GM20431 (cell line): ENCODE results near the gene UBL3.

Experiments used
- in situ Hi-C: fragments of 300-500 bp; cut with MseI, MboI; formaldehyde crosslinking; loops from one replicate; pipeline ENCODE4 v1.15.0; 2020; ENCODE audit warnings: low sequenced_read_pairs; ENCODE audit not compliant: unreplicated experiment

The UBL3 gene, protein sequence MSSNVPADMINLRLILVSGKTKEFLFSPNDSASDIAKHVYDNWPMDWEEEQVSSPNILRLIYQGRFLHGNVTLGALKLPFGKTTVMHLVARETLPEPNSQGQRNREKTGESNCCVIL

DNA sequence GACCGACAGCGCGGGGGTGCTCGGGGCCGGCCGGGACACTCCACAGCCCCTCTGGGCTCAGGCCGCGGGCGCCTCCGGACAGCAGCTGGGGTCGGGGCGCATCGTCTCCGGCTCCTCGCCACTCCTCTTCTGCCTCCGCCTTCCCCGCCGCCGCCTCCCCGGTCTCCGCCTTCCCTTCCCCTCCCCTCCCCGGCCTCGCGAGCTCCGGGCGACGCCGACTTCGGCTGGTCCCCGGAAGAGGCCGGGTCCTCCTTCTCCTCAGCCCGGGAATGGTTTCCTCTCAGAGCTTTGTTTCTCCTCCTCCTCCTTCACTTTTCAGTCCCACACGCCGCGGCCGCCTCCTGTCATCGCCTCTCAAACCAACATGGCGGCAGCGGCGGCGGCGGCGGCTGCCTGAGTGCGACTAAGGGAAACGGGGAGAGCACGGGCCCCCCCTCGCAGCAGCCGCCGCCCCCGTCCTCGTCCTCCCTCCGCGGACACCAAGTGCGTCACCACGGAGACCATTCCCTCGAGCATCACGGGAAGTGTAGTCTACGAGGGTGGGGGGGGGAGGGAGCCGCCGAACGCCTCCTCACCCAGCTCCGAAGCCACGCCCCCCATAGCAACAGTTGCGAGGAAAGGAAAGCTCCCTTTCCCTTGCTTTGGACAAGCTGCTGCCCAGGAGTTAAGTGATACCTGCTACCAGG lies at the start of gene UBL3:
Gene UBL3, minus strand, starts transcription at position 405 of the 686 bp plus-strand sequence. CDS start 1,079 bp downstream, outside the sequence.
- in situ Hi-C loops, result no loop called here

DNA sequence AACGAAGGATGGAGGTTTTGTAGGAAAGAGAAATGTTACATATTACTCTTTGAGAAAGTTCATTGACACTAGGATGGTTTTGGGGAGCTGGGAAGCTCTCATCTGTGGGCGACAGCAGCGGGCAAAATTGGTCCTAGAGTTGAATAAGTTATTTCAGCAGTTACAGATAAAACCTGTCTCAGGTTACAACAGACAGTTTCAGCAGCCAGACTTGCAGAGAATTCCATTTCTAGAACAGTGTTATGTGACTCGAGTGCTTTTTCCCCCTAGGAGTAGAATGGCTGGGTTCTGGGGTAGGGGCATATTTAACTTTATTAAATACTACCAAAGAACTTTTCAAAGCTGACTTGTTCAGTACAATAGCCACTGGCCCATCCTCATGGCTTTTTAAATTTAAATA lies 46.7 kb upstream of the UBL3 start:
- in situ Hi-C loops, result no loop called here

DNA sequence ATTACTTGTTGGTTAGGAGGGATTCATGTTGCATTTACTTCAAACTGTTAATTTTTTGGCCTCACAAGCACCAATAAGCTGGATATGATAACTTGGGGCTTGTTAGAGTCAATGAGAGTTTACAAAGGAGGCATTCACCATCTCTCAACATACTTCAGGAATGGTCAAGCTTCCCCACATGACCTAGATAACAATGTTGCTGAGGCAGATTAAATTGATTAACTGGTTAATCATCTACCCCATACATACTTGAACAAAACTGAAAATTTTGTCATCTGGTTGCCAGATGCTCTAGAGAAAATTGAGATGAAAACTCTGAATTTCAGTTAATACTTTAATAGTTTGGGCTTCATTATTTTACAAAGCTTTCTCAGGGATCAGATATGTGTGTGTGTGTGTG lies 43.0 kb upstream of the UBL3 start:
- in situ Hi-C loops, result no loop called here

DNA sequence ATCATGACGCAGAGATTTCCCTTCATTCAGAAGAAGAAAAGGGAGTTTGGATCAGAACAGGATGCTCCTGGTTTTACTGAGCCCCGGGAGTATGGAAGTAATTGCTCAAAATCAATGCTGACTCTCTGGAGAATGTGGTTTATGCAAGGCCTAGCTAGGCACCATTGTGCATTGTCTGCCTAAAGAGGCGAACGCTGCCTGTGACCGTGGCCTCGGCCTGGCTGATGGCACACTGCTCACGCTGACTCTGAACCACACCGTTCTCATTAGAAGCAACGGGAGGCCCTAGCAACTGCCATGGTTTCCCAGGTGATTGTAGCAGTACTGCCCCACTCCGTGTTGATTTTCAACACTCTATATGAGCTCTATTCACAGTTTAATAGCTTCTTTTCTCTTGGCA lies 41.7 kb upstream of the UBL3 start:
- in situ Hi-C loops, result no loop called here

DNA sequence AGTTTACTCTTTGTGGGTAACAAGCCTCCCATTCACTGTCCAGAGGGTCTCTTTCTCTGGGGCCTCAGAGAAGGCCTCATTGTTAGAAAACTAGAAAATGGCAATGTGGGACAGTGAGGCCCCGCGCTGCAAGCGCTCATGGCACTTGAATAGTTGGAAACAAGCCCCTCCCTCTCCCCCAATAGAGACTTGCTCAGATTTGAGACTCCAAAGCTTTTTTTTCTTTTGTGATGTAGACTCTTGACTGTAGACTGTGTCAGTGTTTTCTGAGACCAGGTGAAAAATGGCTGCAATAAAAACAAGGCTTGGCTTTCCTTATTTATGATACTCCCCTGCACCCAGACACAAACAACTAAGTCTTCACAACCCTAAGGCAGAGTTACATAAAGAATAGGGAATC lies 38.7 kb upstream of the UBL3 start:
- in situ Hi-C loops, result no loop called here

DNA sequence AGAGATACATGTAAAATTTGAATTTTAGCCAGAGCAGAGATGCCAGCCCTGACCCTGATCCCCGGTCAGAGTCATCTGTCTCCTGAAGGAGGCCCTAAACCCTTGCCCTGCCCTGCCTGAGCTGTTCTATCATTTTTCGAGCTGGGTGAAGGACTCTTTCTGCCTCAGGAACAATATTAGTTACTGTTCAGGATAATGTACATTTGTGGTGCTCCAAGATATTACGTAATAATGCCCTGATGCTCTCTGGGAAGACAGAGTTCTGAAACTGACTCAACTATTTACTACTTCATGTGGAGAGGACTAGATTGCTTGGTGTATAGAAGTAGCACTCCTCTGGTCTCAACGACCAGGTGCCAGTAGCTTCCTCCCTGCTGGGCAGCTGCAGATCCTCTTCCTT lies 37.9 kb upstream of the UBL3 start:
- in situ Hi-C loops, result no loop called here

DNA sequence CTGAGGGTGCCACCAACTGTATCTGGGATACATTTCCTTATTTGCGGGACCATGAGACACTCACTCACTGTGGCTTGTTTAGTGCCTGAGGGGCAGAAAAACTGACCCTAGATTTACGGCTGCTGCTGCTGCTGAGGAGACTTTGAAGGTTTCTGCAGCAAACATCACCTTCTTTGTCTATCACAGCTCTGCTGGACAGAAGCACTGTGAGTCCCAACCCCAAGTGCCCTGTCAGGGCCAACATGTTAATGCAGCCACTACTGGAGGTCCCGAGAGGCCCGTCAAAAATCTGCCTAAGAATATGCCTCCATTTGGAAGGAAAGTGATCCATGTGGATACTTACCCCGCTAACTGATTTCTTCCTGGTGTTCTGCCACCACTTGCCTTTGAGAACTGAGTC lies 37.3 kb upstream of the UBL3 start:
- in situ Hi-C loops, result no loop called here

DNA sequence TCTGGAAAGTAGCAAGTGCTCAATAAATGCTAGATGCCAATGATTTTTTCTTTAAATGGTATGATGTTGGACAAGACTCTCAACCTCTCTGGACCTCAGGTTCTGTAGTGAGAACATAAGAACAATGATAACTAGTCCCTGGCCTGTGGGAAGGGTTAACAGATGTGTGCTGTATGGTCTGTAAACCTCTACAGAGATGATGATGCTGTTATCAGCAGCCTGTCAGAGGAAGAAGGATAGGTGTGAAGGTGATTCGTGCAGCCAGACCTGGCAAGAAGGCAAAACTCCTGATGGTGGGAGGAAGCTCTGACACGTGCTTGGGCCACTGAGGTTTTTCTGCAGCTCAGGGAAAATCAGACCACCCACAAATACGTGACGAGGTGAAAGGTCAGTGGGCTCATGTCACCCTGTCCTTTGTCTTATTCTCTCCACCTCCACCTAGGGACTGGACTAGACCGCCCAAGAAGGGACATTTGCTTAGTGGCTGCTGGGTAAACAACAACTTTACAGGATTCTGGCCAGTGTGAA lies 36.7 kb upstream of the UBL3 start:
- in situ Hi-C loops, result no loop called here

DNA sequence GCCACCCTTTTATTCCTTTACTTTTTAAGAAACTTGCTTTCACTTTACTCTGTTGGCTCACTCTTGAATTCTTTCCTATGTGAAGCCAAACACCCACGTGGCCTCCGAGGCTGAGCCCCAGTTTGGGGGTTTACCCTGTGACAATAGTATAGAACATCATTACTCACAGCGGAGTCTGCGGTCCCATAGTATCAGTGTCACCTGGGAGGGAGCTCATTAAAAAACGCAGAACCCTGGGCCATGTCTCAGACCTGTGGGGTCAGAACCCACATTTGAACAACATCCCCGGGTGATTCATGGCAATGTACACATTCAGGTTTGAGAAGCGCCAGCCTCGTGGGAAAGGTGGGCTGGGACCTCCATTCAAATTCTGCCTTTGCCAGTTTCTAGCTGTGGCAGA lies 36.0 kb upstream of the UBL3 start:
- in situ Hi-C loops, result no loop called here

DNA sequence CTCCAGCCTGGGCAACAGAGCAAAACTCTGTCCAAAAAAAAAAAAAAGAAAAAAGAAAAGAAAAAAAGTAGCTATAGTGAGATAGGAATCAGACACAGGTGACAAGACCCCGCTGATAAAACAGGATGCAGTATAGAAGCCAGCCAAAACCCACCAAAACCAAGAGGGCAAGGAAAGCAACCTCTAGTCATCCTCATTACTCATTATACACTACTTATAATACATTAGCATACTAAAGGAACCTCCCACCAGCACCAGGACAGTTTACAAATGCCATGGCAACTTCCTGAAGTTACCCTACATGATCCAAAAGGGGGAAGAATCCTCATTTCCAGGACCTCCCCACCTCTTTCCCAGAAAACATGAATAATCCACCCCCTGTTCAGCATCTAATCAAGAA lies 35.6 kb upstream of the UBL3 start:
- in situ Hi-C loops, result no loop called here

DNA sequence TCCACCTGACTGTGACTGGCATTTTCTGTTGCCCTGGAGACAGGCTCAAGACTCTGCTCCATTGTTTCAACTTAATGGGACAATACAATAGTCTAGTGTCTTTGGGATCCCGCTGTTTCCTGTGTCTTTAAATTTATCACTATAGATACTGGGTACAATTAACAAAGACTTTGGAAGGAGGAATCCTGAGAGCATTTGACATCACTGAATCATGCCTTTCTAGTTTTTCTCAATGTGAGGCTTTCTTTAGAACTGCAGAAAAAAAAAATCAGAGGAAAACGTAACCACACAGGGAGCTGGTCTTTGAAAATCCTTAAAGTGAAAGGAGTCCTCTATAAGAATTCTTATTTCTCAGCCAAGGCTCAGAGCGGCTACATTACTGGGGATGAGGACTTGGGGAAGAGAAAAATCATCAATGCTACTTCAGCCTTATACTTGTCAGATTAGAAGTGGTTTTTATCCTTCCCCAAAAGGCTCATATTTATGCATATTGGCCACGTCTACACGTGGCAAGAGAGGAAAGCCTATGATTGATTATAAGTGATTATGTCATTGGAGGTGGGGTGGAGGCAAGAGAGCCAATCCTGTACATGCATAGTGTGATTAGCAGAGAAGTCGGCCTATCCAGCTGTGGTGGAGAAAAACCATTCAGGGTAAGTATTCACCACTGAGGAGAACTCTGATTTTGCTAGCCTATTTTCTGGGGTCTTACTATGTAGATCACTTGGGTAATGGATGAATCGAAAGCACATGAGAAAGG lies 34.4 kb upstream of the UBL3 start:
- in situ Hi-C loops, result no loop called here

DNA sequence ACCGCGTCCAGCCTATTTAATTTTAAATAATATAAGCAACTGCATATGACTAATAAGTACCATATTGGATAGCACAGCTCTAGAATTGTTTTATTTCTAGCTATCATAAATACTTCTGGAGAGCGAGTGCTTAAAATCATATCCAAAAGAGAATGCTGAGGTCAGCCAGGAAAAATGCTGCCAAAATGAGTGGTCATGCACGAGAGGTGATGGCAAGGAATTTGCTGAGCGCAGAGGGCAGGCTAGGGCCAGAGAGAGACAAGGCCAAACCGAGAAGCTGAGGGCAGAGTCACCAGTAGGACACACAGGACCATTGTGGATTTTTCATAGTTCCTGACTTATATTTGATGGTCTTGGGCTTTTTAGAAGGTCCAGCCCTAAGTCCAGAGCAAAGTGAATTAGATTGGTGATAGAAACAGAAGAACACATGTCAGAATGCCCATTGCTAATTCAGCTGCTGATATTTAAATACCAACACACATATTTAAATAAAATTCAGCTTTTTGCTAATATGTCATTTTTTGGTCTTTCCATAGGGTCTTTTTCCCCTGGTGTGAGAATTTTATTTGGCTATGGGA lies 33.6 kb upstream of the UBL3 start:
- in situ Hi-C loops, result no loop called here

DNA sequence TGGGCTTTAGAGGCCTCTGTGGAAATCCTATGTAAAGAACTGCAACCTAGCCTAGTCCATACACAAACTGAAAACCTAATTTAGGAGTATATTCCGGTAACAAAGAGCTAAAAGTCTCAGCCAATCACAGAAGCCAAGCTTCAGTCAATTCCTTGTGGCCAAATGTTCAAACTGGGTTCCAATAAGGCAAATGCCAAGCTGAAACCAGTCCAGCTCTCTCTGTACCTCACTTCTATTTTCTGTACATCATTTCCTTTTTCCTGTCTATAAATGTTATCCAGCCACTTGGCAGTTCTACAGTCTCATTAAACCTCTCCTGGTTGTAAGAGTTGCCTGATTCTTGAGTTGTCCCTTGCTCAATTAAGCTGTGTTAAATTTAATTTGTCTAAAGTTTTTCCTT lies 31.7 kb upstream of the UBL3 start:
- in situ Hi-C loops, result no loop called here

DNA sequence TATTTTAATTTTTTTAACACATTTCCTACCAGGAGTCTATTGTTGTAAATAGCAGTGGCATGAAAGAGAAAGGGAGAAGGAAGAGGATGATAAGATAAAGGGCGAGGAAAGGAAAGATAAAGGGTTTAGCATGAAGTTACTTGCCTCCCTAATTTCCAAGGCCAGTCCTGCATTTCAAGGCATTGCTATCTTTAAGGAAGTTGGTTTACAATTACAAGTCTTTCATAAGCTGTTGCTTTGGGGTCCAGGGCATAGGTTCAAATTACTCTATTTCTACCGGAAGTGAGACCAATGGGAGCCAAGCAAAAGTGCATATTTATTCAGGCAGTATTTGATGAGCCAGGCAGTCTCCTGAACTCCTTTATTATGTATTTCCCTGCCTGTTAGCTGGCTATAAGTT lies 27.7 kb upstream of the UBL3 start:
- in situ Hi-C loops, result no loop called here

DNA sequence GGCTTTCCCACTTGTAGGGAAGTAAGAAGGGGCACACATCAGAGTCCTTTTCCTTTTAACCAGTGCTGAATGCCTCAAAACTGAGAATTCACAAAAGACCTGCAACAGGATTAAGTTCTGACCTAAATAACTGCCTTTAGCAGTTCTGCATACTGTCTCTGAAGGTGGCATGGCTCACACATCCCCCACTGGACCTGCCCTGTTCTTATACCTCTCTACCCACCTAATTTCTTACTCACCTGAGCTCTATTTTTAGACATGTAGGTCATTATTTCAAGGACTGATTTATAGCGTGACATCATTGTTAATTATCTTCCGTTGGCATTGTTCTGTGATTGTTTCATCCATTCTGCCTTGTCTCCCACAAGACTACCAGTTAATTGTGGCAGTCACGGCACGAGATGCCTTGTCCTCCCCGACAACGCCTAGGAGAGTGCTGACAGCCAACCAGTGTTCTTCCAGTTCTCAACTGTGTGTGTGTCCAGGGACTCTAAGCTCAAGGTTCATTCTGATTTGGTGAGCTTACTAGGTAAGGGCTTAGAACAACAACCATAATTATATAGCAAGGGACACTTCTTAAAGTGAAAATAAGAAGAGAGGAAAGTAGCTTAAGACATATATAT lies 27.1 kb upstream of the UBL3 start:
- in situ Hi-C loops, result no loop called here

DNA sequence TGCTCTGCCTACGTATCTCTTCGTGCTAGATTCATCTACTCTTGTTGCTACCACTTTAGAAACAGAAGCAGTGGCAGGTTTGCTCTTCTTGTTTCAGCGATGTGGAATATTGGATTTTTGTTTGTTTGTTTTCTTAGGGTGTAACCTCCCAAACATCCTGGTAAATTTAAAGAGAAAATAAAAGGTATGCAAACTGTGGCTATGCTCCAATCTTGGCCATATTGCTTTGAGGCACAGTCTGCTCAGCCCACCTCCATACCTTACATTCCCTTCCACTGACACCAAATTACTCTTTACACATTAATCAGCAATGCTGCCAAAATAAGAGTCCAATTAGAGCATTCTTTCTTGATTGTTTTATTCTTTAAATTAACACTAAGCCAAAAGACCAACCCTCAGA lies 25.2 kb upstream of the UBL3 start:
- in situ Hi-C loops, result no loop called here

DNA sequence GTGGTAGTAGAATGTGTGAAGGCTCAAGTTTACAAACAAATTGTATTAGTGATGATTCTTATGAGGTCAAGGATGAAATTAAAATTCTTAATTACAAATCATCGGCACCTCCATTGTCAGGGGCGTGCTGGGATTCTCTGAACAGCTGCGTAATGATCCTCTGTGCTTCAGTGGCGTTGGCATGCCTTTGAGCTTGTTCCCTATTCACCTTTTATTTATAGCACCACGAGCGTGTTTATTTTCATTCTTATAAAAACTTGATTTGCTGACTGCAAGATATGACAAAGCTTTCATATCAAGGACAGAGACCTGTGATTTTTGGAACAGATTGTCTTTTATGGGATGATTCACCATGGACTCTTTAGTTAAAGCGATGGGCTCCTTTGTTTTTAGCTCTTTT lies 18.2 kb upstream of the UBL3 start:
- in situ Hi-C loops, result no loop called here

DNA sequence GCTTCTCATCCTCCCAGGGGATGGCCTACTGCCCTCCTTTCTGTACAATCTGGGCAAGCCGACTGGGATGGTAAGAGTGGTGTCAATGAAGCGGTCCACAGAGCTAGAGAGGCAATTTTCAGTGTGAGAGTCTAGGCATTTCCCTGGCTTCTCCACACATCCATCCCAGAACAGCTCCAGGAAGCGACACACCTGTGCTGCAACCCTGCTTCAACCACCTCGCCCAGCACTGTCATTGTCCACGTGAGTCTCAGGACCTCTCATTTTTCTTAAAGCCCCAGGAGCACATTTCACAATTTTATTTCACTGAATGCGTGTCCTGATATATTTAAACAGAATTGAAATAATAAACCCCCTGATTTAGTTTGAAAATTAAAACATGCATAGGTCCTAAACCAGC lies 15.5 kb upstream of the UBL3 start:
- in situ Hi-C loops, result no loop called here

DNA sequence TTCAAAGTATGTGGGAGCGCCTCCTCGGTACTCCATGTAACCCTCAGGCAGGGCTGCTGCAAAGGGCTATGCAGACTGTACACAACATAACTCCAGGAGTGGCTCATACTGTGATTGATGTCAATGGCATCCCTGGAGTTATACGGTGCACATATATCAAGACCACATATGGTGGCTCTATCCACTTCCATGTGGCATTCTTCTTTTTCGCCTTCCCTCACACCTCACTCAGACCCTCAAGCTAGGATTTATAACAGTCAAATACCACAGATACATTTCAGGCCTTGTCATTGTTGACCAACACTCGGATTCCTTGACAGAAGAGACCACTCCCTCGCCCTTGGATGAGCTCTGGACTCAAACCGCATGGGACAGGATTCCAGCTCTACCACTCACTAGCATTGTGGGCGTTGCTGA lies 11.3 kb upstream of the UBL3 start:
- in situ Hi-C loops, result no loop called here

DNA sequence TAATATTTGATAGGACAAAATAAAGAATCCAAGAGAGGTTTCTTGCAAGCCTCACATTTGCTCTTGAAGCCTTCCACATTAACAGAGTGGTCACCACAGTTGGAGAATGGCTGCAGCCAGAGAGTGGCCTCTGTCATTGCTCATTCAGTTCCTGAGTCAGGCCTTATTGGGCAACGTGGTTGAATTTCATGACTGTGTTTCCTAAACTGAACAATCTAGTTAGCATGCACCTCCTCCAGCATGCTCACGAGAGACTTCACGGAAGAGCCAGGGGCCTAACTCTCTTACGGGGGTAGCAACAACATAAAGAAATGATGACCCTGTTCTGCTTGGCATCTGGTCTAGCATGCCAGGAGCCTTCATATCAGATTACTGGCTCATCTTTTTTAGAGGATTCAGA lies 9.6 kb upstream of the UBL3 start:
- in situ Hi-C loops, result no loop called here

DNA sequence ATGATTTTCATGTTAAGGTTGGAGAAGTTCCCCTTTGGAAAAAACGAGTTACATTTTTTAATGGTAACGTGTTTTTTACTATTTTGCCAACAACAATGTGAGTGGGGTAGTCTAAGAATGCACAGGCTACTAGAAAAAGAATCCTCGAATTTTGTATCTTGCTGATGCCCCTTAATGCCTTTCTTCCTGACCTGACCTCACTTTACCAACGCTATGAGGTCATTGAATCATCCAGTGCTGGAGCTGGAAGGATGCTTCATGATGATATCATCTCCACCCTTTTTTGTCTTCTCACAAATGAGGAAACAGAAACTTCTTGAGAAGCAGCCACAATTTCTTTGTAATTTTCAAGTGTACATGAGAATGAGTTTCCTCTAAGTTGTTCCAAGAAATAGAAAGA lies 8.2 kb upstream of the UBL3 start:
- in situ Hi-C loops, result no loop called here
